ENCODE data around the gene EVI5.
"Not testable (repeated sequence)": the region's sequence is repeated elsewhere in the genome, so short reads cannot be mapped to it uniquely, and the experiment has no call there.

The EVI5 gene

GRCh38 chr1:92805216-92805615 lies 20.3 kb upstream of the EVI5 start:
- H3K36me3 Mint-ChIP-seq (ENCODE audit: low read depth) = no peaks in the 10 kb centered on the region
- H3K4me3 Mint-ChIP-seq = no peak overlapping the region
- H3K27me3 Mint-ChIP-seq = peaks cover 4% of the 10 kb centered on the region
- H3K9me3 Mint-ChIP-seq = no peaks in the 10 kb centered on the region
- peaks cover 4% of the 10 kb centered on the region for H3K4me1 Mint-ChIP-seq (ENCODE audit: low read depth)
- DNase-seq = no peak
- no peak overlapping the region for H3K27ac Mint-ChIP-seq

- Mint-ChIP-seq H3K36me3 (ENCODE audit: low read depth) (no peaks in the 10 kb centered on the region), H3K27me3 (peaks cover 4% of the 10 kb centered on the region), H3K4me3 (no peak overlapping the region), H3K4me1 (ENCODE audit: low read depth) (peaks cover 4% of the 10 kb centered on the region), H3K27ac (no peak overlapping the region), H3K9me3 (no peaks in the 10 kb centered on the region)
- no peak for DNase-seq
These were observed 19.9 kb upstream of the EVI5 start for GRCh38 chr1:92804721-92805201.

DNA sequence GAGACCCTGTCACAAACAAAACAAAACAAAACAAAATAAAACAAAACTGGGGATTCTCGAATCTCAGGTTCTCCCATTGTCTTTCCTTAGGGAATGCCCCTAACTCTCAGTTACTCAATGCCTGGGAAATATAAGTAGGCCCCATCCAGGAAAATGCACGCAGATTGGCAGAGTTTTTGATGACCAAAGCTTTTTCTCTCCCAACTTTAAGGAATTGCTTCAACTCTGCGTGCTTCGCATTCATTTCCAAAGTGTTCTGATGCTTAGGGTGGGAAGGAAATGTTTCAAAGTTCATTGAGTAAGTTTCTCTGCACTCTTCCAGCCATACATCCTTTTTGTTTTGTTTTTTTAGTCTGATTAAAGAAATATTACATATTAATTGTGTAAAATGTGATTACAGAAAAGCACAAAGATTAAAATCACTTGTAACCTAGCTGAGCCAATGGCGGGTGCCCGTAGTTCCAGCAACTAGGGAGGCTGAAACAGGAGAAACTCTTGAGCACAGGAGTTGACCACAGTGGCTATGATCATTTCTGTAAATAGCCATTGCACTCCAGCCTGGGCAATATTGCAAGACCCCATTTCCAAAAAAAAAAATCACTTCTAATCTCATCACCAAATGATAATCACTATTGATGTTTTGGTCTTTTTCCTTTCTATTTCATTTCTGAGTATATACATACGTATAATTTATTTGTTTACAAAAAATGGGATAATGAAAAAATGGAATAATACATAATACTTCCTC lies 18.4 kb upstream of the EVI5 start:
- Mint-ChIP-seq H3K36me3 (ENCODE audit: low read depth) (no peaks in the 10 kb centered on the region), H3K4me1 (ENCODE audit: low read depth) (peaks cover 4% of the 10 kb centered on the region), H3K9me3 (no peaks in the 10 kb centered on the region), H3K4me3 (no peak overlapping the region), H3K27ac (no peak overlapping the region), H3K27me3 (peaks cover 4% of the 10 kb centered on the region)
- no peak for DNase-seq

DNA sequence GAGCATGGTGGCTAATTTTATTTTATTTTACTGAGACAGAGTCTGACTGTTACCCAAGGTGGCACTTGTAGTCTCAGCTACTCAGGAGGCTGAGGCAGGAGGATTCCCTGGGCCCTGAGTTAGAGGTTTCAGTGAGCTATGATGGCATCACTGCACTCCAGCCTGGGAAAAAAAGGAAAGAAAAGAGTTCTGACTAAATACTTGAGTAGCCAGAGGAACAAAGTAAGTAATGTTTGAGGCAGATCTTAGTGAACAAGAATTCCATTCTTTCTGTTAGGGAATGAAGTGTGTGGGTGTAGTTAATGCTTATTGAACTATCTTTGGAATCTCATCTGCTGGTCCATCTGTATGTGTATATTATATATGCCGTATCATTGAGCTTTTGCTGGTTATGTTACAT lies 13.1 kb upstream of the EVI5 start:
- no peaks in the 10 kb centered on the region for H3K9me3 Mint-ChIP-seq
- DNase-seq = no peak

DNA sequence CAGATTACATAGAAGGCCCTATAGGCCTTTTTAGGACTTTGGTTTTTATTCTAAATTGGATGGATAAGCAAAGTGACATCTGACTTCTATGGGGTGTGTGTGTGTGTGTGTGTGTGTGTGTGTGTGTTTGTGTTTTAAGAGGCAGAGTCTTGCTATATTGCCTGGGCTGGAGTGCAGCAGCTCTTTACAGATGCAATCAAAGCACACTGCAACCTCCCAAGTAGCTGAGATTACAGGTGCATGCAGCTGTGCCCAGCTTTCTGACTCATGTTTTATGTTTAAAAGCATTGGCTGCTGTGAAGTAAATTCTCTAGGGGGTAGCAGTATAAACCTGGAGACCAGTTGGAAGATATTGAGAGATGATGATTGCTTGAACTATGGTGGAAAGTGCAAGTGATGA lies 12.4 kb upstream of the EVI5 start:
- Mint-ChIP-seq H3K4me1 (ENCODE audit: low read depth) (no peaks in the 10 kb centered on the region), H3K27ac (no peak overlapping the region), H3K9me3 (no peaks in the 10 kb centered on the region), H3K4me3 (no peak overlapping the region), H3K36me3 (ENCODE audit: low read depth) (no peaks in the 10 kb centered on the region), H3K27me3 (peaks cover 35% of the 10 kb centered on the region)
- DNase-seq = no peak

More for the DNA sequence above, 13.1 kb upstream of the EVI5 start:
- Mint-ChIP-seq H3K36me3 (ENCODE audit: low read depth) (no peaks in the 10 kb centered on the region), H3K27ac (no peak overlapping the region), H3K27me3 (peaks cover 28% of the 10 kb centered on the region), H3K4me1 (ENCODE audit: low read depth) (no peaks in the 10 kb centered on the region), H3K4me3 (no peak overlapping the region)

- Mint-ChIP-seq H3K9me3 (no peaks in the 10 kb centered on the region), H3K4me1 (ENCODE audit: low read depth) (peaks cover 2% of the 10 kb centered on the region), H3K27ac (no peak overlapping the region), H3K4me3 (no peak overlapping the region), H3K36me3 (ENCODE audit: low read depth) (no peaks in the 10 kb centered on the region), H3K27me3 (peaks cover 50% of the 10 kb centered on the region)
- no peak for DNase-seq
These were observed 10.3 kb upstream of the EVI5 start for GRCh38 chr1:92795166-92795565.

DNA sequence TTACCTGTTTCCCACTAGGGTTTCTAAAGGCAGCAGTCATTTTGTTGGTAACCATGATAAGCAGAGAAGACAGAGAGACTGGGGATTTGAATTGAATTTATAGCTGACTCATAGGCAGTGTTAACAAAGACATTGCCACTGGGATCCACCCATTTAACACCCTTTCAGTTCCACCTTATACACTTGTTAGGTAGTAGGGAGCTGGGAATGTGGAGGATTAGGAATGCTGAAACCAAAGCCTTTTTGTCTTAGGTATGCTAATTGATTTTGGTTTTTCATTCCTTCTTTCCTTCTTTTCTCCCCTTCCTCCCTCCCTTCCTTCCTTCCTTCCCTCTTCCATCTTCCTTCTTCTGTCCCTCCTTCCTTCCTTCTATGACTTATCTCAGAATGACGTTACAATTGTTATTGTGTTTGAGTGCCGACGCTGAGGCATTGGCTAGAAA lies 7.5 kb upstream of the EVI5 start:
- Mint-ChIP-seq H3K4me1 (ENCODE audit: low read depth) (peaks cover 2% of the 10 kb centered on the region), H3K4me3 (no peak overlapping the region), H3K27ac (no peak overlapping the region), H3K36me3 (ENCODE audit: low read depth) (no peaks in the 10 kb centered on the region), H3K9me3 (no peaks in the 10 kb centered on the region), H3K27me3 (peaks cover 65% of the 10 kb centered on the region)
- no peak for DNase-seq

GRCh38 chr1:92791487-92792066 lies 6.7 kb upstream of the EVI5 start:
- Mint-ChIP-seq H3K4me1 (ENCODE audit: low read depth) (peaks cover 2% of the 10 kb centered on the region), H3K9me3 (no peaks in the 10 kb centered on the region), H3K4me3 (no peak overlapping the region), H3K36me3 (ENCODE audit: low read depth) (no peaks in the 10 kb centered on the region), H3K27me3 (peaks cover 71% of the 10 kb centered on the region), H3K27ac (no peak overlapping the region)
- DNase-seq = no peak

GRCh38 chr1:92790867-92791266 lies 6.0 kb upstream of the EVI5 start:
- H3K27me3 Mint-ChIP-seq = peaks cover 76% of the 10 kb centered on the region
- DNase-seq = no peak
- peaks cover 3% of the 10 kb centered on the region for H3K4me1 Mint-ChIP-seq (ENCODE audit: low read depth)
- no peak overlapping the region for H3K4me3 Mint-ChIP-seq
- no peaks in the 10 kb centered on the region for H3K9me3 Mint-ChIP-seq
- H3K36me3 Mint-ChIP-seq (ENCODE audit: low read depth) = no peaks in the 10 kb centered on the region
- H3K27ac Mint-ChIP-seq = no peak overlapping the region

- no peak for DNase-seq
- H3K9me3 Mint-ChIP-seq = peaks cover 3% of the 10 kb centered on the region
- no peak overlapping the region for H3K27ac Mint-ChIP-seq
- H3K4me3 Mint-ChIP-seq = no peak overlapping the region
- H3K4me1 Mint-ChIP-seq (ENCODE audit: low read depth) = peaks cover 9% of the 10 kb centered on the region
- H3K27me3 Mint-ChIP-seq = peaks cover 80% of the 10 kb centered on the region
- H3K36me3 Mint-ChIP-seq (ENCODE audit: low read depth) = no peaks in the 10 kb centered on the region
These were observed 5.2 kb upstream of the EVI5 start for GRCh38 chr1:92790081-92790480.

- no peak for DNase-seq
- H3K4me1 Mint-ChIP-seq (ENCODE audit: low read depth) = peaks cover 24% of the 10 kb centered on the region
- no peak overlapping the region for H3K27ac Mint-ChIP-seq
- peaks cover 3% of the 10 kb centered on the region for H3K9me3 Mint-ChIP-seq
- H3K27me3 Mint-ChIP-seq = peaks cover 72% of the 10 kb centered on the region
- H3K36me3 Mint-ChIP-seq (ENCODE audit: low read depth) = no peaks in the 10 kb centered on the region
- H3K4me3 Mint-ChIP-seq = no peak overlapping the region
These were observed 1.4 kb upstream of the EVI5 start for GRCh38 chr1:92786111-92786901.

DNA sequence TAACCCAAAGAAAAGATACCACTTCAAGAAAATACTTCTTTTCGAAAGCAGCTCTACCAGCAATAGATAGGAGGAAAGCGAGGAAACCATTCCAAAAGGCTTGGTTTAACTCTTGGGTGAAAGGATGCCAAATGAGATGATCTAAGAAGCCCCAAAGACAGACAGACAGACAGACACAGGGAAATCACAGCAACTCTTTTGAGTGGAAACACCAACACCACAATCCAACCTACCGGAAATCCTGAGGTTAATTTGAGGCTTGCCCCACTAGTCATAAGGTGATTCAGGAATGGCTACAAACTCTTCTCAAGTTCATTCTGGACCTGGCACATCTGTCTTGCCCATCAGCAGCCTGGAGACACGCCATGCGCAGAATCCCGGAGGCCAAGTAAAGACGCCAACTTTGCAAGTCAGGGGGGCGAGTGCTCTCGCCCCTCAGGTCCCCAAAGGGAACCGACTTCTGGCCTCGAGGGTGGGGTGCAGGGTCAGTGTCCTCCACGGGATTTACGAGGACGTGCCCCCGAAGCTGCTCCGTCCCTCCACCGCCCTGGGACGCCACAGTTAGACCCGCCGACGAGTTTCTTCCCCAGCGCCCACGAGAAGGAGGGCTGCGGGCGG lies 778 bp downstream of the EVI5 start:
- peak; percentile 59 for DNase-seq
- H3K27ac Mint-ChIP-seq = peak overlapping the region; percentile 68
- peaks cover 3% of the 10 kb centered on the region for H3K9me3 Mint-ChIP-seq
- H3K36me3 Mint-ChIP-seq (ENCODE audit: low read depth) = no peaks in the 10 kb centered on the region
- peaks cover 73% of the 10 kb centered on the region for H3K27me3 Mint-ChIP-seq
- peaks cover 22% of the 10 kb centered on the region for H3K4me1 Mint-ChIP-seq (ENCODE audit: low read depth)
- peak overlapping the region; percentile 76 for H3K4me3 Mint-ChIP-seq

- not testable (repeated sequence) for DNase-seq
These were observed 1.4 kb downstream of the EVI5 start for GRCh38 chr1:92783550-92783949.

GRCh38 chr1:92778376-92778775 lies 6.5 kb downstream of the EVI5 start:
- Mint-ChIP-seq H3K36me3 (ENCODE audit: low read depth) (no peaks in the 10 kb centered on the region), H3K9me3 (no peaks in the 10 kb centered on the region), H3K4me1 (ENCODE audit: low read depth) (peaks cover 4% of the 10 kb centered on the region), H3K4me3 (no peak overlapping the region), H3K27me3 (peaks cover 63% of the 10 kb centered on the region), H3K27ac (no peak overlapping the region)
- no peak for DNase-seq

More at GRCh38 chr1:92783550-92783949, 1.4 kb downstream of the EVI5 start:
- peak overlapping the region; percentile 76 for H3K4me3 Mint-ChIP-seq
- H3K36me3 Mint-ChIP-seq (ENCODE audit: low read depth); H3K9me3 Mint-ChIP-seq; H3K27ac Mint-ChIP-seq: not testable (repeated sequence)
- peaks cover 75% of the 10 kb centered on the region for H3K27me3 Mint-ChIP-seq
- H3K4me1 Mint-ChIP-seq (ENCODE audit: low read depth) = peaks cover 22% of the 10 kb centered on the region
